Stomach smooth muscle (tissue), 2 donors: Measurements from ENCODE around the gene CMIP.

ENCODE experiments used
- H3K27ac ChIP-seq: one replicate; pipeline ENCODE4 v1.7.0; 2013; ENCODE audit warnings: mild to moderate bottlenecking, low read length, inconsistent platforms
- H3K27me3 ChIP-seq, 2 donors: one replicate each; pipeline ENCODE4 v1.7.0; 2013; ENCODE audit warnings: low read length in 2 of 2; ENCODE audit not compliant: insufficient read depth in 2 of 2, control insufficient read depth in 1 of 2
- H3K36me3 ChIP-seq, 2 donors: one replicate each; pipeline ENCODE4 v1.7.0; 2013; ENCODE audit warnings: low read length in 2 of 2; ENCODE audit not compliant: control insufficient read depth in 2 of 2, insufficient read depth in 2 of 2
- H3K4me1 ChIP-seq: one replicate; pipeline ENCODE4 v1.7.0; 2013; ENCODE audit warnings: low read length; ENCODE audit not compliant: control insufficient read depth, insufficient read depth
- H3K4me3 ChIP-seq, 2 donors: one replicate each; pipeline ENCODE4 v1.7.0; 2013; ENCODE audit warnings: low read length in 2 of 2
- H3K9ac ChIP-seq, 2 donors: one replicate each; pipeline ENCODE4 v1.7.0; 2013; ENCODE audit warnings: low read length in 2 of 2, mild to moderate bottlenecking in 1 of 2
- H3K9me3 ChIP-seq, 2 donors: one replicate each; pipeline ENCODE4 v1.7.0; 2013; ENCODE audit warnings: low read length in 2 of 2; ENCODE audit not compliant: control insufficient read depth in 2 of 2
- donor health status: healthy.
- donor health status: Pancreatic carcinoma.

CMIP gene

DNA sequence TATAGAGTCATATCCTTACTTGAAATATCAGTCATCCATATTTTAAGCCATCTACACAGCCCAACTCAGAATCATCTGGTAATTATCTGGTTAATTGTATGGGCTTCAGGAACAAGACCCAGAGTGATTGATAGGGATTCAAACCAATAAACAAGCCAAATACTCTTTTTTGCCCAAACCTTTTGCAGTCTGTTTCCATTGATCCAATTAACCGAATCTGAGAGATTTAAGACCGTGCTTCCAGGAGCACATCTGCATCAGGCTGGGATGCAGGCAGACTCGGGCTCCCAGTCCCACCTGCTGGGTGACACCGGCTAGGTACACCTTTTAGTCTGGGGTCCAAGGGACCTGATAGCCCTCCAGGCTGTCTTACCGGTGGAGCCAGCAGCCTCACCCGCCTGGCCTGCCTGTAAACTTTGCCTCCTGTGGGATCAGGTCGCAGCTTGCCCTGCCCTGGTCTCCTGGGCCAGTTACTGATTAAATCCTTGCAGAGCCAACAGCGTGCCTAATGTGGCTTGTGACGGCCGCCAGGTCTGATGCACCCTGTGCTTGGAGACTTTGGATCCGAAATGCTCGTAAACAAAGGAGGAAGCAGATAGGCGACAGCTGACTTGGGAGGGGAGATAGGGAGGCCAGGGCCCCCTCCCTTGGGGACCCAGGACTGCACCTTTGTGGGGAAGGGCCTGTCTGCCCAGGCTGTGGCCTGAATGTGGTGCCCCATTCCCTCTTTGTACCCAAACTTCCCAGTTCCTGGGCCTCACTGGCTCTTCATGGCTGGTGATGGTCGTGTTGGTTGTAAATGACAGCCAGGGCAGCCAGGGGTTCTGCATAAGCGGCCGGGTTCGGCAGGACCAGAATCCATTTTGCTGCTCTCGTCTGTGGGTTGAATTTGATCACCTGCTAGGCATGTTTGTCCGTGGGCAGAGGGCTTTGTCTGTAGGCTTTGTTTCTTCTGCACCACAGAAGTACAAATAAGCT, 3.8 kb downstream of the CMIP start:
- H3K27me3 ChIP-seq, result no peaks in the 10 kb centered on the region
- H3K4me1 ChIP-seq, result peaks cover 39% of the 10 kb centered on the region
- peaks cover 0 to 2% of the 10 kb centered on the region in 2 donors for H3K36me3 ChIP-seq
- H3K9ac ChIP-seq, result peak overlapping the region in 1 of 2 donors; percentile 21
- H3K9me3 ChIP-seq, result no peaks in the 10 kb centered on the region
- H3K27ac ChIP-seq, result no peak overlapping the region
- H3K4me3 ChIP-seq, result peak overlapping the region in 1 of 2 donors; percentile 15

DNA sequence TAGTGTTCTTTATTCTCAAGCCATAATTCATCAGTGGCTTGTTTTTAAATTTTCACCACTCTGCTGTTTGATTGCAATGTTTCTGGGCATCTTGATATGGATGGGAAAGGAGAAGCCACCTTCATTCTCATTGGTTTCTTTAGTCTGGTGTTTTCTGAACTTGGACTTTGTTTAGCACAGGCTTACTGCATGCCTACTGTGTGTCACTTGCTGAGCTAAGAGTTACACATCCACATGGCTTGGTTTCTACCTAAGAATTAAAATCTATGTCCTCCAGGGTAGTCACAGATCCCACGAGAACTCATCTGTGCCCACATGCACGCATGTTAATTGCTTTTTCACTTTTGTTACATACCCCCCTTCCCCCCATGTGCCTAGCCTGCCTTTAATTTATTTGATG, 4.6 kb downstream of the CMIP start:
- Histone ChIP-seq H3K4me3 (no peak overlapping the region), H3K27me3 (no peaks in the 10 kb centered on the region), H3K4me1 (peaks cover 35% of the 10 kb centered on the region), H3K27ac (no peak overlapping the region), H3K9ac (no peak overlapping the region), H3K9me3 (no peaks in the 10 kb centered on the region), H3K36me3 (peaks cover 0 to 2% of the 10 kb centered on the region in 2 donors)

DNA sequence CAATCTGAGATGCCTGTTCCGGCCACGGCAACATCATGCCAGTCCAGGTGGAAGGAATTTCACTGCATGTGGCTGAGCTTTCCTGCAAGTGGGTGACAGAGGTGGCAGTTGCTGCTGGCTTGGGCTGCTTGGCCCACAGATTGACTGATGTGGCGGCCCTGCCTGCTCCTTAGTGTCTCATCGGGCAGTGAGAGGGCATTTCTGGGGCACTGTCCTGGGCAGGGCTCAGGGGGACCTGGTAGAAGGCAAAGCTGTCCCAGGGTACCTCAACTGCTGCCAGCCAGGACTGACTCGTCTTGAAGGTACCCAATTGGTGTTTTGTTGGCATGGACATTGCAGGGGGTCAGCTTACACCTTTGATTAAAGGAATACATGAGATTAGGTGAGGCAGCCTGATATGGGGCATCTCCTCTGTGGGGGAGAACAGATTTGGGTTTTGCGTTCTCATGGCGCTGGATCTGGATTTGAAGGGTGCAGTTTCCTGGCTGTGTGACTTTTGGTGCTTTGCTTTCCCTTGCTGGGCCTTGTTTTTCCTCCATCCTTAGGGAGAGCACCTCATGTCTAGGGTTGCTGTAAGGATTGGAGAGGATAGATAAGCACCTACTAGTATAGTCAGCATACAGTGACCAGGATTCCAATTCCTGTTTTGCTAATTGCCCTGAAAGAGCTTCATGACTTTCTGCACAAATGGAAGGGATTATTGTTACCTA, 5.4 kb downstream of the CMIP start:
- Histone ChIP-seq H3K36me3 (peaks cover 0 to 2% of the 10 kb centered on the region in 2 donors), H3K4me3 (no peak overlapping the region), H3K9me3 (no peaks in the 10 kb centered on the region), H3K27ac (no peak overlapping the region), H3K9ac (no peak overlapping the region), H3K27me3 (no peaks in the 10 kb centered on the region), H3K4me1 (peaks cover 35% of the 10 kb centered on the region)

DNA sequence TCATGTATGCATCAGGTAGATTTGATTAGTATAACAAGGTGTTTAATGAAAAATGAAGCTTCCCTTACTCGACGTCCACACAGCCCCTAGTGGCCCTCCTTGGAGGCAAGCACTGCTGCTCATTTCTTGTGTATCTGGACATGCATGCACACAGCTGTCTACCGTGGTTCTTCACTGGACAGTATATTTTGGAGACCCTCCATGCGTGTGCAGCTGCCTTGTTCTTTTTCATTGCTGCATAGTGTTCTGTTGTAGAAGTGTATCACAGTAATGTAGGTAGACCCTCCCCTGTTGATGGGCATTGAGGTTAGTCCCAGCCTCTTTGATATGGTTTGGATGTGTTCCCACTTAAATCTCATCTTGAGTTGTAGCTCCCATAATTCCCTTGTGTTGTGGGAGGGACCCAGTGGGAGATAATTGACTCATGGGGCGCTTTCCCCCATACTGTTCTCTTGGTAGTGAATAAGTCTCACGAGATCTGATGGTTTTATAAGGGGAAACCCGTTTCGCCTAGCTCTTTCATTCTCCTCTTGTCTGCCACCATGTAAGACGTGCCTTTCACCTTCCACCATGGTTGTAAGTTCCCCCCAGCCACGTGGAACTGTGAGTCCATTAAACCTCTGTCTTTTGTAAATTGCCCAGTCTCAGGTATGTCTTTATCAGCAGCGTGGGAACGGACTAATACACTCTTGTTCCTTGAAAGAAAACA, 6.3 kb downstream of the CMIP start:
- no peaks in the 10 kb centered on the region for H3K27me3 ChIP-seq
- H3K36me3 ChIP-seq, result peaks cover 0 to 2% of the 10 kb centered on the region in 2 donors
- H3K27ac ChIP-seq, result no peak overlapping the region
- peaks cover 34% of the 10 kb centered on the region for H3K4me1 ChIP-seq
- H3K9me3 ChIP-seq, result no peaks in the 10 kb centered on the region
- H3K4me3 ChIP-seq, result no peak overlapping the region
- H3K9ac ChIP-seq, result no peak overlapping the region

DNA sequence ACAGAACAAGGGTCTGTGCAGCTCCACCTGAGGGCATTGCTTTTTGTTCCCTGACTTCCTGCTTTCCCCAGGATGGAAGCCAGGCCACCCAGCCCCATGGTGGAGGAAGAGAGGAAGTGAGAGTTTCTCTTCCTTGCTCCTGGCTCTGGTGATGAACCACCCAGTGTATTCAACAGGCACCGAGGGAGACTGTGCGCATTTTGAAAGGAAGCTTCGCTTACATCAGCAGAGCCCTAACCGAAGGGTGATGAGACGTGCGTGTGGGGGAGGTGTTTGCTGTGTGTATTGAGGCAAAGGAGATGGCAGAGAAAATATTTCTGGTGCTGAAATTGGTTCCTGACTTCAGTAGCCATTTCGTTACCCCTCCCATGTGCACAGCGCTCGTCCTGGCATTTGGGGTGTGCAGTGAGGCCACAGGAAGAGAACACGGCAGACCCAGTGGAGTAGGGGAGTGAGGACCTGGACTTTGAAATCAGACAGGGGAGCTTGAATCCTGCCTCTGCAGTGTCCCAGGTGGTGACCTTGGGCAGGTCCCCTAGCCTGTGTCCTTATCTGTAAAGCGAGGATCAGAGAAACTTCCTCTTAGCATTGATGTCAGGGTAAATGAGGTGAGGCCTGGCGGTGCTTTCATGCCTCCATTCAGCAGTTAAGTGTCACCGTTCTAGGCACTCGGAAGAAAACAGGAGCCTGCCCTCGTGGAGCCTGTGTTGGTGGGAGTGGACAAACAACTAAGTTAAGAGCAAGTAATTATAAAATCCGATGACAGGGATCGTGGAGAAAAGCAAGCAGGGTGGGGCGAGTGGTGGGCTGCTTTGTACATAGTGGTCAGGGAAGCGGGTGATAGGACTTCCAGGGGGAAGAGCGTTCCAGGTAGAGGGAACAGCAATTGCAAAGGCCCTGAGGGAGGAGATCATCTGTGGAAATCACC, 7.4 kb downstream of the CMIP start:
- no peak overlapping the region for H3K9ac ChIP-seq
- H3K27ac ChIP-seq, result no peak overlapping the region
- H3K4me3 ChIP-seq, result no peak overlapping the region
- H3K27me3 ChIP-seq, result no peaks in the 10 kb centered on the region
- no peaks in the 10 kb centered on the region for H3K9me3 ChIP-seq
- H3K36me3 ChIP-seq, result peaks cover 0 to 2% of the 10 kb centered on the region in 2 donors
- H3K4me1 ChIP-seq, result peaks cover 27% of the 10 kb centered on the region

DNA sequence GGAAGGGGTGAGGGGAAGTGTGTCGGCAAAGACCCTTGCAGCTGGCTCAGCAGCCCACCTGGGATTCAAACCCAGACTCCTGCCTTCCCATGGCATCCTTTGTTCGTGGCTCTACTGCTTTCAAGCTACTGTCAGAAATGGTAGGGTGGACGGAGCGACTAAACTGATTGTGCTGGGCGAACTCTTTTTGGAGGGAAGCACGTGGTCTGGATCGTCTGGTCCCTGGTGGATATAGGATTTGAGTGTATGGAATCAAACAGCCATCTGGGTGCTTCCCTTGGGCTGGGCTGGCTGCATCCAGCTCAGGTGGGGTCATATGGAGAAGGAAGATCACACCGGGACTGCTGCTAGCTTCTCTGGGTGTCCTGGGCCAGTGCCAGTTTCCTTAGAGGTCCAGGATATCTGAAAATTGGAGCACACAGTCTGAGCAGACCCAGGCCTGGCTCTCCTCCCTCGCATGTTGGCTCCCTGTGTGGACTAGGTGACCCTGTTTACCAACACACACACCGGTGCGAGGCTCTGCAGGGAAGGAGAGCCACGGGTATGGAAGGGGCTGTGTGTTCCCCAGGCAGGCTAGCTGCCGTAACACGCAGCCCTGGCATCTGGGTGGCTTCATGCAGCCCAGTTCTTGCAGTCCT, 8.6 kb downstream of the CMIP start:
- no peak overlapping the region for H3K27ac ChIP-seq
- H3K9ac ChIP-seq, result no peak overlapping the region

DNA sequence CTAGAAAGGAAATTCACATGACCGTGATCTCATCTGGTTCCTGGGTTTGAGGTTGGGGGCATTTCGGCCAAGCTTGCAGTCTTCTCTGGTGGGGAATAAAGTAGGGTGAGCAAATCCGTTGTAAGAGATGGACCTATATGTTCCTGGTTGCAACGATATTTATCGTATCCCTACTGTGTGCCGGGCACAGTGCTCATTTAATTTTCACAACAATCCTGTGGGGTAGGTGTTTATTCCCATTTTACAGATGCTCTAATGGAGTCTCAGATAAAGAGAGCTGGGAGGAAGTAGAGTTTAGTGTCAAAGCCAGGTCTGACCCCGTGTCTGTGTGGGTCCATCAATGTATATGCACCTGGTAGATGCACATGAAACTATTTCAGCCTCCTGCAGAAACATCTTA, 9.4 kb downstream of the CMIP start:
- Histone ChIP-seq H3K4me1 (peaks cover 21% of the 10 kb centered on the region), H3K27me3 (no peaks in the 10 kb centered on the region), H3K9ac (no peak overlapping the region), H3K9me3 (no peaks in the 10 kb centered on the region), H3K4me3 (no peak overlapping the region), H3K36me3 (peaks cover 0 to 2% of the 10 kb centered on the region in 2 donors), H3K27ac (no peak overlapping the region)

More for the DNA sequence above, 8.6 kb downstream of the CMIP start:
- Histone ChIP-seq H3K4me1 (peaks cover 24% of the 10 kb centered on the region), H3K27me3 (no peaks in the 10 kb centered on the region), H3K4me3 (no peak overlapping the region), H3K9me3 (no peaks in the 10 kb centered on the region), H3K36me3 (peaks cover 0 to 2% of the 10 kb centered on the region in 2 donors)

DNA sequence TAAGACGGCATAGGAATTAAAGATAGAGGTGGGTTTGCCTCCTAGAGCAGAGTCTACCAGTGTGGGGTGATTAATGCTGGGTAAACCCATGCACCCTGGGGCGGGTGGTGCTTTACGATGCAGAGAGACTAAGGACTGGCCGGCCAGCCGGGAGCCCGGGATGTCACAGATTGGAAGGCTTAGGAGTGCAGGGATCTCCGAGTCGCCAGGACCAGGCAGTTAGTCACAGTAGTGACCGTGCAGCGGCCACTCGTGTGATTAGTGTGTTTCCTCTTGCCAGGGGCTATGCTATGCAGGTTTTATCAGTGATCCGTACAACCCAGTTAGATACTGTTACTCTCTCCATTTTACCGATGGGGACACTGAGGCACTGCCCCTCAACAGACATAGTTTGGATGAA, 10.4 kb downstream of the CMIP start:
- Histone ChIP-seq H3K27me3 (no peaks in the 10 kb centered on the region), H3K4me3 (no peak overlapping the region), H3K9me3 (no peaks in the 10 kb centered on the region), H3K4me1 (peaks cover 21% of the 10 kb centered on the region), H3K27ac (no peak overlapping the region), H3K36me3 (peaks cover 0 to 2% of the 10 kb centered on the region in 2 donors), H3K9ac (no peak overlapping the region)

DNA sequence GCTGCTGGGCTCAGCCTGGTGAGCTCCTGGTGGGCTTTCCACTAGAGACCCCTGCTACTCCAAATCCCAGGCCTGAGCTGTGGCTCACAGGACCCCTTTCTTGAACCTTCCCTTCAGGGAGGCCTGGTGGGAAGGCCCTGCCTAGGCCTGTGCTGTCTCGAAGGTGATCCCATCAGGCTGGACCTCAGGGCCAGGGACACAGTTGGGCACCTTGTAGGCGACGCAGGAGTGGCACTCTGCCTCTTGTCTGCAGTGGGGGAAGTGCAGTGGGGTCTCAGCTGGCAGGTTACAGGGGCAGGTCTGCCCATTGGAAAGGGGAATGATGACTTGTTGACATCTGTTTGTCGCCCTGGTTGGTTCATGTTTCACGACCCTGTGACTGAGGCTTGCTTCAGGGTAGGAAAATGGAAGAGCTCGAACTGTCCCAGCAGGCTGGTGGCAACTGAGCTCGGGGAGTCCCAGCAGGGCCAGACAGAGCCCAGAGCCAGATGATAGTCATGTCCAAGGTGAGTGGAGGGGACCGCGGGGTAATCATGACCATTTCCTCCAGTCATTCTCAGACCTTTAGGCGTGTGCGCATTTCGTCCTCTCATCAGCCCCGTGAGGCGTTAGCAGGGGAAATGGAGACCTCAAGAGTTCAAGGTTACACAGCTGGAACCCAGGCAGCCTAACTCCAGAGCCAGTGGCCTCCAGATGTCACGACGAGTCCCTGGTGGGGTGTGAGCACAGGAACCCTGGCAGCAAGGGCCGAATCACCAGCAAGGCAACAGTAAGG, 11.3 kb downstream of the CMIP start:
- no peak overlapping the region for H3K27ac ChIP-seq

More for the DNA sequence above, 11.3 kb downstream of the CMIP start:
- Histone ChIP-seq H3K36me3 (peaks cover 0 to 2% of the 10 kb centered on the region in 2 donors), H3K9ac (no peak overlapping the region), H3K4me3 (no peak overlapping the region), H3K27me3 (no peaks in the 10 kb centered on the region), H3K4me1 (peaks cover 24% of the 10 kb centered on the region), H3K9me3 (no peaks in the 10 kb centered on the region)
